ENCODE data around the gene CHST3. TPM values are rescaled to one million over a fixed set of nuclear protein-coding genes. Genes with fewer than 3 reads are reported as not detected.

The CHST3 gene
- total RNA-seq, 1 donor from 2014 or later: 19.5 TPM

DNA sequence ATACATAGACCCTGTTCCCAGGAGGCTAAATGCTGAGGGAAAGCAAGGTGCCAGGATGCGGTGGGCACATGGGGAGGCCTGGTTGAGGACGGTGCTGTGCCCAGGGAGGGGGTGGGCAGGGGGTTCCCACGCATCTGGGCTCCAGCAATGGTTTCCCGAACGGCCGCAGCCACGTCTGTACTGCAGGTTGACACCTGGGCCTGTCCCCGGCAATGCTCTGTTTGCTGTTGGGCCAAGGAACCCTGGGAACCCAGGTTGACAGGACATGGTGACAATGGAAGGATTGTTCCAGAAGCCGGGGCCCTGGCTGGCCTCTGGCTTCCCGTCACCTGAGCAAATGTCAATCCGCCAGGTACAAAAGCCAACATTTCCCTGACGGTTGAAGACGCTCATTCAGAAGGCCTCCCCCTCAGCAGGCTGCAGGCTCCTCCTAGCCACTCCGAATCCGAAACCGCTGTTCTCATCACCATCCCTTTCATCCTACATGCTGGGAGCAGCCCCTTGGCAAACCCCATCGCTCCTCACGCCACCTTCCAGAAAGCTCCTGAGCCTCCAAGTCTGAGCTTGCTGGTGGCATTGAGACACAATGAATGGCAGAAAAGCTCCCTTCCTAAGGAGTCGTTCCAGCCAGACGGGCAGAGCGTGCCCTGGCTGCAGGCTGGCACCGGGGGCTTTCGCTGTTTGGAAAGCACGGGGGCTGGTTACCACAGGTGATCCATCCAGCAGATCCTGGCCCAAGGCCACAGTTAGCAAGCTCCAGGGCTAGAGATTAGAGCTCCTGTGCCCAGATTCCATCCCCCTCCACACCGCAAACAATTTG lies 92.9 kb downstream of the CHST3 start:
- DNase-seq: no peak

DNA sequence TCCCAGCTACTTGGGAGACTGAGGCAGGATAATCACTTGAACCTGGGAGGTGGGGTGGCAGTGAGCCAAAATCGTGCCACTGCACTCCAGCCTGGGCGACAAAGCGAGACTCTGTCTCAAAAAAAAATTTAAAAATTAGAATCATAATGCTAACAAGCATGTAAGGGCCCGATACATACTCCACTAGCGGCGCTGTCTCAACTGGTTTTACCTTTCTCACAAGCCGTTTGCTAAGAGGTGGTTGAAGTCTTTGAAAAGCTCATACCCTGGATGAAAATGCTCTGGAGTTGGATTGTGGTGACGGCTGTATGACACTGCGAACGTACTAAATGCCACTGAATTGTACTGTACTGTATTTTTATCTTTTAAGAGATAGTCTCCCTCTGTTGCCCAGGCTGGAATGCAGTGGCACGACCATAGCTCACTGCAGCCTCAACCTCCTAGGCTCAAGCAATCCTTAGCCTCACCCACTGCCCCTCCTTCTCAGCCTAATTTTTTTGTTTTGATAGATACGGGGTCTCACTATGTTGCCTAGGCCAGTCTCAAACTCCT lies 94.2 kb downstream of the CHST3 start:
- no peak for DNase-seq

DNA sequence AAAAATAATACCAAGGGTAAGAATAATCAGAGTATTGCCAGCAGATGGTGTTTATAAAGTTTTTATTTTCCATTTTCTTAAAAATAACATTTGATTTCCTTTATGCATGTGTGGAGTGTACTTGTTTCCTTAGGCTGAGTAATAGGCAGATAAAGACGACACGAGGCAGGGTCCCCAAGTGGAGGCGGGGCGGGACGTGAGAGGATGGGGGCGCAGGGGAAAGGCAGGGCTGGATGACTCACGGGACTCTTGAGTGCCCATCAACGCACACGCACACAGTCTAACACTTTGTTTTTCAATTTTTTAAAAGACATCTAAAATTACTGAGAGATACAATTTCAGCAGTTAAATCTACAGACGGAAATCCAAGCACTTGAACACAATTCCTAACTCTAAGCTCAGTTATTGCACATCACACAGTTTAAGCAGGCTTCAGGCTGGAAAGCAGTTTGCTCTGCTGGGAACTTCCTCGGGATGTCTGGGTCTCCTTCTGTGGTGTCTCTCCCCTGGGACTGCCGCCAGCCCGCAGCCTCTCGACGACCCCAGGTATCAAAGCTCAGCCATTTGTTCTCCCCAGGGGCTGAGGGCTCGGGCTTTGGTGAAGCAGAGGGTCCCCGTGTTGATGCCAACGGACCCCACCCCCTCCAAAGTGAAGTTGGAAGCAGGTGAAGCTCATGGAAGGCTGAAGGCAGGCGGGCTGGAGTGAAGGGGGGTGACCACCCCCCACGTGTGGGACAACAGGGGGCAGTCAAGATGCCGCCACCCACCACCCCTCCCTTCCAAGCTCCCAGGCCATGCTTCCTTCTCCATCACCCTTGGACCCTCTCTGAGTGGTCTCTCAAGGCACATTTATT lies 95.0 kb downstream of the CHST3 start:
- no peak for DNase-seq

DNA sequence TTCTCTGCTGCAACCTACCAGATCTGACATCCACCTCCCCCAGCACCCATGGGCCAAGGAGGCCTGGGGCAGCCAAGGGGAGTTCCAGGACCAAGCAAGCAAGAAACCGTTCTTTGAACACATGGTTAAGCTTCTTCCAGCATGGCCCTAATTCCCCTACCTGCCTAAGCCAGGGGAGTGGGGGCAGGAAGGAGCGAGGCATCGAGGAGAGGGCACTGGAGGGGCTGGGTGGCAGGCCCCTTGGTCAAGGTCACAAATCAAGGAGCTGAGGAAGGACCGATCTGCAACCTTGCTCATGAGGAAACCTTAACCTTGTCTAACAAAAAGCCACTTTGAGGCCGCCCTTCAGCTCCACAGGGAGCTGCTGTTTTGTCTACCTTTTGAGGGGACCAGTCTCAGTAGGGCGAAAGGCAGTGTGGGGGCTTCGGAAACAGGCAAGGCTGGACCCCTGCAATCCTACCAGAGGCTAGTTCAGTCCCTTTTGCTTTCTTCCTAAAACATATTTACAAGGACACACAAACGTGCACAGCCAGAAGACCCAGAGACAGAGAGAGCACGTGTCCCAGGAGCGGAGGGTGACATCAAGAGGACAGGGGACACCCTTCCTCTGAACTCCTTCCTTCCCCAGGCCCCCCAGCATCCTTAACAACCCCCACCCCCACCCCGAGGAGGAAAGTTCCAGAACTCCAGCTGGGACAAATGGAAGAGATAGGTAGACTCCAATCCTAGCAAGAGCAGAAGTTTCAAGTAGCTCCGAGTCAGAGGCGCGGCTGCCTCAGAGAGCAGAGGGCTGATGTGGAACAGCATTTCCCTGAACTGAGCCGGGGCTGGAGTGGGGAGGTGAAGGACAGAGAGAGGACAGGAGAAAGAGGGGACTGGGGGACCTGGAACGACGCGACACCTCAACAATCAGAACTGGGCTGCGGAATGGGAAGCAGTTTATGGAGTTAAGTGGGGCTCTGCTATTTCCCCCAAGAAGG lies 95.9 kb downstream of the CHST3 start:
- DNase-seq: no peak

DNA sequence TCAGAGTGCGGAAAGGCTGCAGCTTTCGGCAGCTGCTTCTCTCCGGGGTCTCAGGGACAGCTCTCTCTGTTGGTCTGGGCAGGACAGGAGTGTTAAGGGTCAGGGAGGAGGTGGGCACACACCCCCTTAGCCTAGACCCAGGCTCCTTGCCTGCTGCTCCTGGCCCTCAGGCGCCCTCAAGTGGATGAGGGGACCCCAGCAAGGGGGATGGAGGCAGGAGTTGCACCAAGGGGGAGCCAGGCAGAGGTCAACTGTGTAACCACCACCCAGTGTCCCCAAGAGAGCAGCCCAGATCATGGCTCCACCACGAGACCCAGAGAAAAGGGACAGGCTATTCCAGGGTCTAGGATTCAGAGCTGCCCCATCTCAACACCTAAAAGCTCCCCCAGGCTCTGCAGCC lies 97.3 kb downstream of the CHST3 start:
- no peak for DNase-seq

DNA sequence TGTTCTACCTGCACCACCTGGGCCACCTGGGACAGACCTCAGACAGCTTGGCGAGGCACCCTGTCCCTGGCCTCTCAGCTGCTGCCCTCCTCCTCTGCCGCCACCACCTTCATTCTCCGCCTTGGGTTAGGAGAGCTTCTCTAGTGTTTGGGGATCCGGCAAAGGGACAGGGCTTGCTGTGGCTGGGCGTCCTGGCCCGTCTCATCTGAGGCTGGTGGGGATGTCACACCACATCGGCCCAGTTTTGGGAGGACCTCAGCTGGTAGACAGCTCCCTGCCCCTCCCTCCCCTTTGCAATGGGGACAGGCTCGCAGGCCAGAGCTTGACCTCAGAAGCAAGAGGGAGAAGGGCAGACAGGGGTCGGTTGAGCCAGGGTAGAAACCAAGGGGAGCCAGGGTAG lies 97.7 kb downstream of the CHST3 start:
- DNase-seq: no peak

- DNase-seq: no peak
Observed at GRCh38 chr10:72062382-72062781, 98.2 kb downstream of the CHST3 start.

Other genes with a start within 250 kb of the CHST3 start
- gene C10orf105, start 244.6 kb upstream of the CHST3 start, total RNA-seq: under 0.01 TPM
- gene VSIR, start 190.9 kb upstream of the CHST3 start, total RNA-seq: 15.8 TPM
- 435 TPM for gene PSAP, start 113.1 kb upstream of the CHST3 start, total RNA-seq
- gene SPOCK2, start 124.2 kb downstream of the CHST3 start, total RNA-seq: 0.79 TPM

All from skin of body (tissue), 2 donors.